DND-41 (cell line): ENCODE data around the gene SINHCAF.

Experiments
- EZH2 ChIP-seq: IDR thresholded peaks from 3 replicates; pipeline ENCODE4 v1.6.1; 2012; ENCODE audit warnings: borderline replicate concordance, low read depth, mild to moderate bottlenecking, moderate library complexity, low read length, inconsistent platforms; ENCODE audit not compliant: severe bottlenecking
- TF ChIP-seq, protein P1 (sequence below): IDR thresholded peaks from 2 replicates; pipeline ENCODE4 v1.5.1; 2012; ENCODE audit warnings: borderline replicate concordance, low read length, moderate library complexity, mild to moderate bottlenecking; ENCODE audit not compliant: poor library complexity, severe bottlenecking; ENCODE audit errors: extremely low read depth

GRCh38 chr12:31362759-31363415 is 36.9 kb upstream of the SINHCAF start:
- TF ChIP-seq, protein P1, sequence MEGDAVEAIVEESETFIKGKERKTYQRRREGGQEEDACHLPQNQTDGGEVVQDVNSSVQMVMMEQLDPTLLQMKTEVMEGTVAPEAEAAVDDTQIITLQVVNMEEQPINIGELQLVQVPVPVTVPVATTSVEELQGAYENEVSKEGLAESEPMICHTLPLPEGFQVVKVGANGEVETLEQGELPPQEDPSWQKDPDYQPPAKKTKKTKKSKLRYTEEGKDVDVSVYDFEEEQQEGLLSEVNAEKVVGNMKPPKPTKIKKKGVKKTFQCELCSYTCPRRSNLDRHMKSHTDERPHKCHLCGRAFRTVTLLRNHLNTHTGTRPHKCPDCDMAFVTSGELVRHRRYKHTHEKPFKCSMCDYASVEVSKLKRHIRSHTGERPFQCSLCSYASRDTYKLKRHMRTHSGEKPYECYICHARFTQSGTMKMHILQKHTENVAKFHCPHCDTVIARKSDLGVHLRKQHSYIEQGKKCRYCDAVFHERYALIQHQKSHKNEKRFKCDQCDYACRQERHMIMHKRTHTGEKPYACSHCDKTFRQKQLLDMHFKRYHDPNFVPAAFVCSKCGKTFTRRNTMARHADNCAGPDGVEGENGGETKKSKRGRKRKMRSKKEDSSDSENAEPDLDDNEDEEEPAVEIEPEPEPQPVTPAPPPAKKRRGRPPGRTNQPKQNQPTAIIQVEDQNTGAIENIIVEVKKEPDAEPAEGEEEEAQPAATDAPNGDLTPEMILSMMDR, result peak; percentile 58
- TF ChIP-seq EZH2, result no peak
